ENCODE data around the gene PDZD7.

PDZD7 gene

DNA sequence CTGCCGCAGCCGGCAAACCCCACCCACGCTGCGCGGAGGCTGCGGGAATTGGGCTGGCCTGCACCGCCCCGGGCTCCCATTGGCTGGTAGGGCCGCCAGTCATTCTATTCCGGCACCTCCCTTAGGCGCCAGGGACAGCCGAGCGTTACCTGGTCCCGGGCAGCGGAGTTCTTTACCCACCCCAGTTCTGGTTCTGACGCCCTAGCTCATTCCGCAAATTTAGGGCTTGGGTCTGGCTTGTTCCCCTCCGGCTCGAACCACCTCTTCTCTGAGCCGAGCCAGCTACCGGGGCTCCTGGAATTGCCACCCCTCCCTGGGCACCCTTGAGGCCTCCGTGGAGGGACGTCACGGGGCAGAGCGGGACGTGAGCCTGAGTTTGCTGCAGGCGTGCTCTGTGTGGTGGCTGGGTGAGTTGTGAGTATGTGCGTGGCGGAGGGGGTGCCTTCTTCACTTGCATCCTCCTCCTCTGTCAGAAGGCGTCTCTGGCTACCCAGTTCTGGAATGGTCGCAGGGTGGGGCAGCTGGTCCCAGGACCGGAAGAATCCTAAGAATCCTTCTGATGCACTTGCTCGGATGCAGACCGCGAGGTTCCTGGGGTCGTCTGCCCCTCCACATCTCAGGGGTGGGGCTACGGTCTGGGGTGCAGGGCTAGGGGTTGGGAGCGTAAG, at the start of gene PDZD7, which contains the start of gene SFXN3:
TSS of gene PDZD7 (minus strand) at position 2 of the 668 bp plus-strand sequence. CDS start 910 bp downstream, outside the sequence.
TSS of gene SFXN3 (plus strand) at position 107 of the 668 bp plus-strand sequence. CDS start 3,461 bp downstream, outside the sequence.
- in situ Hi-C loops (cut with HindIII; ENCODE audit: low sequenced_read_pairs) = no loop called here

DNA sequence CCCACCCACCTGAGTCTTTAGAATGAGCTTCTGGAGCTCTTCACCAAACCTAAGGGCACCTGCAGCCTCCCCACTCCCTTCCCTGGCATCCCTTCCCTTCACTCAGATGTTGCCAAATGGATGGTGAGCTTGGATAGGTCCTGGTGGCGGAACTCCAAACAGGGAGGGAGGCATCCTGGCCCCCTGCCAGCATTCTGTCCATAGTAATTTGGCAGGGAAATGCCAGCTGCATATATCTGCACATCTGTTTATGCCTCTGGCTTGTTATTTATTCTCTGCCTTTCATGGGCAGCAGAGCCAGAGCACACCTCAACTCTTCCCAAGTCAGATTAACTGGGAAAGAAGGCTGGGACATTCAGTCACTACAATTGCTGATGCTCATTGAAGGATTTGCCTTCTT, 48.9 kb upstream of the PDZD7 start:
- in situ Hi-C loops (cut with HindIII; ENCODE audit: low sequenced_read_pairs) = no loop called here

DNA sequence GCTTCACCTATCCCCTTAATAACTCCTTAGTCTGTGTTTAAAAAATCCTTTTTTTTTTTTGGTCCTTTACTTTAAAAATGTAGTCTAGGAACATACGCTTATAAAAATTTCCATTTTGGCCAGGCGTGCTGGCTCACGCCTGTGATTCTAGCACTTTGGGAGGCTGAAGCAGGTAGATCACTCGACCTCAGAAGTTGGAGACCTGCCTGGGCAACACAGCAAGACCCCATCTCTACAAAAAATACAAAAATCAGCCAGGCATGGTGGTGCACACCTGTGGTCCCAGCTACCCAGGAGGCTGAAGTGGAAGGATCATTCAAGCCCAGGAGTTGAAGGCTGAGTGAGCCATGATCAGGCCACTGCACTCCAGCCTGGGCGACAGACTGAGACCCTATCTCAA, 45.7 kb upstream of the PDZD7 start:
- in situ Hi-C loops (cut with HindIII; ENCODE audit: low sequenced_read_pairs) = no loop called here

DNA sequence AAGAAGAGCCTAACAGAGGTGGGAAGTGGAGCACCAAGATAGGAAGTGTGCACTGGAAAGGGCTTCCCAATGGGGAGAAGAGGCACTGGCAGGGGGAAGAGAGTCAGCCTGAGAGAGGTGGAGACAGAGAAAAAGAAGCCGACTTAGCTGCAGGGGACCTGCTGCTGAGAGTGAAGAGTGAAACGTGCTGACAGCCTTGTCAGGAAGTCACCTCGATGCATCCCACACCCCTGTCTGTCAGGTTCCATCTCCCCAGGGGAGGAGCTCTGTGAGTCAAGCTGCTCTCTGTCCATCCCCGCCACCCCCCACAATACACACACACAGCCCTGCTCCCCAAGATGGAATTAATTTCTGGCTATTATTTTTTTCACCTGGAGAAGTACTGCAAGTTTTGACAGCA, 44.8 kb upstream of the PDZD7 start:
- in situ Hi-C loops (cut with HindIII; ENCODE audit: low sequenced_read_pairs) = no loop called here

DNA sequence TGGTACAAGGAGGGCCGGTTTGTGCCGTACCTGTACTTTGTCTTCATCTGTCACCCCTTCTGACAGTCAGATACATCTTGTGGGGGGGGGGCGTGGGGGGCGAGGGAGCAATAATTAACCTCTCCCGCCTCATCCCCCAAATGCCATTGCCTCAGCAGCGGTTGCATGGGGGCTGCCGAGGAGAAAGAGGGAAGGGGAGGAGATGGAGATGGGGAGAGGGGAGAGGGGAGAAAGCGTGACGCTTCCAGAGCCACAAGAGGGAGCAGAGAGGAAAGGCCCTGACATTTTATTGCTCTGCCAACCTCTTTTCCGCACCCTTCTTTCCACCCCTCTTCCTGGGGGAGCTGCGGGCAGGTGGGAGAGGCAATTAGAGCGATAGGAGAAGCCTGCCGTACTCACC, 42.7 kb upstream of the PDZD7 start:
- in situ Hi-C loops (cut with HindIII; ENCODE audit: low sequenced_read_pairs) = no loop called here

DNA sequence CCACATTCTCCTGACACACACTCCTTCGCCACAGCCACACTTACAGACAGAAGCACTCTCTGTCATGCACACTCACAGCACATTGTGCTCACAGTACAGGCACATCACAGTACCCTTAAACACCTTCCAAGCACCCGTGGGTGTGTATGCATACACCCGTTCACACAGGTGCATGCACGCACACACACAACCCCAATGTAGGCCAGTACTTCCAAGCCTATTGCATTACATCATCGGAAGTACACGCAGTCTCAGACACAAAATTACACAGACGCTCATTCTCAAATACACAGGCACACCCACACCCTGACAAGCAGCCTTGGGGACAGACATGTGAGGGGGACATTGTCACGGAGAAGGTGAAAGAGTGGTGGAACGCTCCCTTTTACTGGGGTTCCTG, 42.0 kb upstream of the PDZD7 start:
- in situ Hi-C loops (cut with HindIII; ENCODE audit: low sequenced_read_pairs) = no loop called here

DNA sequence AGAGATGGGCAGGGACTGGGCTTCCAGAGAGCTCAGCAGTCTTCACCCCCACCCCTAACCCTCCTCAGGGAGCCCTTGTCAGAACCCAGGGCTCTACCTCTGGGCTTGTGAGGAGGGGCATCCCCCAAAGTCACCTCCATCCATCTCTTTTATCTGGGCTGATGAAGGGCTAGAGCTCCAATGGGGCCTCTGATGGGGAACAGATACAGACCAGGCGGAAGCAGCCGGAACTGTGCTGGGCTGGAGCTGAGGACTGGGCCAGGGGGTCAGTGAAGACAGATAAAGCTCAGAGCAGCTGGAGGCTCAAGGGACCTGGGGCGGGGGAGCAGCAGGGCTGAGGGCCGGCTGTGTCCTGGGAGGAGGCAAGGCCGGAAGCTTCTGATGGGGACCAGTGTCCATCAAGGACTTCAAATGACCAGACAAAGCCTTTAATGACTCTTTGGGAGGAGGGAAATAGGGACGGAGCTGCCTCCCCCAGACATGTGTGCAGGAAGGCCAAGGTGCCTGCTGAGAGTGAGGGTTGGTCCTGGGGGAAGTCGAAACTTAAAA, 41.0 kb upstream of the PDZD7 start:
- in situ Hi-C loops (cut with HindIII; ENCODE audit: low sequenced_read_pairs) = no loop called here

DNA sequence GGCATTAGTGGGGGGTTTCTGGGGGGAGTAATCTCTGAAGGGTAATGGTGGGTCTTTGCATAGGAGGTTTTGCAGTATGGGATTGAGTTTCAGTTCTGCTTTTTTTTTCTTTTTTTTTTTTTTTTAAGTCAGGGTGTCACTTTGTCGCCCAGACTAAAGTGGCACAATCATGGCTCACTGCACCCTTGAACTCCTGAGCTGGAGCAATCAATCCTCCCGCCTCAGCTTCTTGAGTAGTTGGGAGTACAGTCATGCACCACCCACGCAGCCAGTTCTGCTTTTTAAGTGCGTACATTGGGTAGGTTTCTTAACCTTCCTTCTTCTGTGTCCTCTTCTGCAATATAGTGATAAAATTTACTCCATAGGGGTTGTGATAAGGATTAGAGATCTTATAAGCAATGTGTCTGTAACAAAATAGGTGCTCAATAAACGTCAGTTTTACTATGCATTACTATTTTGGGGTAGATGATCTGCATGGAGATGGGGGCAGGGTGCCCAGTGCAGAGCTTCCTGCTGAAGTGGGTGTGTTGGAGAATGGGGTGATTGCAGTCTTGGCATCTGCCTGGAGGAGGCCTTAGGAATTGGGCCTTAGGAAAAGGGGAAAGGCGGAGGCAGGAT, 40.4 kb upstream of the PDZD7 start:
- in situ Hi-C loops (cut with HindIII; ENCODE audit: low sequenced_read_pairs) = no loop called here

DNA sequence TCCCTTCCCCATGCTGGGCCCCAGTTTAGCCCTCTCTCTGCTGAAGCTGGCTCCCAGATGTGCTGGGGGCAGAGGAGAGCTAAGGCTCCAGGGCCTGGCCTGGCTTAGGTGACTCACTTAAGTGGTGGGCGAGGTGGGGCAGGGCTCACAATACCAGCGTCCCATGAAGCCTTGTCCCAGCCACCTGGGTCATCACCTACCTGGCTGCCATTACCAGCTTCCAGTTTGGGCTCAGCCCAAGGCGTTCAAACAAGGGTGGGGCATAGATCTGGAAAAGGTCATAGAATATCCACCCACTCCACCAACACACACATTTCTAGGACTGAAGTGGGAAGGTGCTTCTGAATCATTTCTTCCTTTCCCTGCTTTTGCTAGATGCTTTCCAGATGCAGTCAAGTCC, 39.2 kb upstream of the PDZD7 start:
- in situ Hi-C loops (cut with HindIII; ENCODE audit: low sequenced_read_pairs) = no loop called here

DNA sequence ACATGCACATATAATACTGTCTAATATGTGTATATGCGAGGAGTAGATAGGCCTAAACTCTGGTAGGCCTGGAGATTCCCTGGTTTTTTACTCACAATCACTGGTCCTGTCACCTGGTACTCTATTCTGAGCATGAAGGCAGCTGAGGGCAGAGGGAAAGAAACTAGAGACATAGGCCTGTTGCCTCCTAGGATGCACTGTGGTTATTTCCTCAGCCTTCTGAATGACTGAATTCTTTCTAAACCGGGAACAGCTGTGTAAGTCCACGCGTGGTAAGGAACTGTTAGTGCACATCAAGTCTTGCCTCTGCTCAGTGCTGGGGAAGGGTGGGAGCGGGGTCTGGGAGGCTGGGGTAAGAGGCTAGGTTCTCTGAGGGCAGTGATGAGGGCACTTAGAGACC, 38.5 kb upstream of the PDZD7 start:
- in situ Hi-C loops (cut with HindIII; ENCODE audit: low sequenced_read_pairs) = no loop called here

DNA sequence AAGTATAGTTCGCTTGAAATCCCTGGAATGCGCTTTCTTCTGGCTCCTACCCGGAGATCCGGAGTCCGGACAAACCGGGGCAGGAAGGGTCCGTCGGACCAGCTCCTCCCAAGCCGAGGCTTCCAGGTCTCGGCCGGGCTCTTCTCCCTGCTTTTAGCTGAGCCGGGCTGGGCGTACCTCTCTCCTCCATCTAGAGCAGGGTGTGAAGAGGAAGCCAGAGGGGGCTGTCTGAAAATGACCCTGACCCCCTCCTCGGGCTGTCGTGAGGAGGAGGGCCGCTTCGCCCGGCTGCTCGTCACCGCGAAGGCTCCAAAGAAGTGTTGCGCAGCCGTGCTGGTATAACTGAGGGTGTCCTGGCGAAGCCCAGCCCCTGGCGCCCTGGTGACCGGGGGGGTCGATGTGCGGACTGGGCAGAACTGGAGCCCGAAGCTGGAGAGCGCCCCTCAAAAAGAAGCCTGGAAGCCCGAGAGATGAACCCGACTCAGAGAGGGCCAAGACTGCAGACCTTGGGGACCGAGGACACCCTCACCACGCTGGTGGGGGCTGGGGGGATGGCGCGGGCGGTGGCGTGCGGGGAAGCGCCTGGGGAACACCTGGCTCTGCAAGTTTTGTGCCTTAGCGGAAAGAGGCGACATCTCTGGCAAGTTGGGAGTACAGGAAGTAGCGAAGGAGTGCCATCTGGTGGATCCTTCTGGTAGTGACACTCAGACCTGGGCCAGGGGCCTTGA, 36.6 kb upstream of the PDZD7 start:
- in situ Hi-C loops (cut with HindIII; ENCODE audit: low sequenced_read_pairs) = no loop called here

DNA sequence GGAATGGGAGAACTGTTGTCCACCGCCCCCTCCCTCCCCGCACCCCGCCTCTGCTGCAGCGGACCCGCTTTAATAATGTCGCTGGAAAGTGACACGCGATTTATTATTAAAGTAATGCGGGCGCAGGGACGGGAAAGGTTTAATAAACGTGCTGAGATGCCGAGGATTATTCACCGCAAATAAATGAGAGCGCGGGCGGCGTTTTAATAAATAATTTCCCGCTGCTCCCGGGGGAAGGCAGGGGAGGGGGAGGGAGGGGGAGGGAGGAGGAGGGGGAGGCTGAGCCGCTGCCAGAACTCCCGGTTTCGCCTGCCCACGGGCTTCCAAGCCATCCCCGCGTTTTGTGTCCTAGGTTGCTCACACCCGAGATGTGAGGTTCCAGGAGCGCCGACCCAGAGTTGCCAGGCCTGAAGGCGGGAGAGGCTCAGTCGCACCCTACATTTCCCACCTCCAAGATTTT, 36.0 kb upstream of the PDZD7 start:
- in situ Hi-C loops (cut with HindIII; ENCODE audit: low sequenced_read_pairs) = no loop called here

DNA sequence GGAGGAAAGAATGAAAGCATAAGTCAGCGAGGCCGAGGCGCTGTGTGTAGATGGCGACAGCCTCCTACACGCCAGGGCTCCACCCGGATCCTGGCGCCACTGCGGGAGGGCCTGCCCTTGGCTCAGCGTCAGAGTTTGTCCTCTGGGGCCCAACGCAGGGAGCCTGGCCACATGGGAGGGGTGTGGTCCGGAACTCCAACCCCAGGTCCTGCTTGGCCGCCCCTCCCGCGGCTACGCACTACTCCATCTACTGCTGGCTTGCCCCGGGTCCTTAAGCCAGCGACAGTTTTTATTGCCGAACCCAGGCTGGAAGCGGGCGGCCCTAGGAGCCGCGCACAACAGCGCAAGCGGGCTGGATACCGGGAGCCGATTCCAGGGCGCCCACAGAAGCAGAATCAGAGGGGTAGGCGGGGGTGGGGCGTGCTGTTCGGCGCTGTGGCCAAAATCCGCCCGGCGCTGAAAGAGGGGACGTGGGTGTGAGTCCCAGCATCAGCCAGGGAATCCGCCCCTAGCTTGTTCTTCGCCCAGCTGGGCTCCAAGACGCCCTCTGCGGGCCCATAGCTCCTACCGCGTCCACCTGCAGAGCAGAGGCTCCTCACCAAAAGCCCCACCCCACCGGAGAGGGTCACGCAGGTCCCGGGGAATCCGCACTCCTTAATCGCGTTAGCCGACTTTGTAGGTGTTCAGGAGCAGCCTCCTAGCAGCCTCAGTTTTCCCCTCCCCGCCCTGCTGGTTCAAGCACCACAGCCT, 35.4 kb upstream of the PDZD7 start:
- in situ Hi-C loops (cut with HindIII; ENCODE audit: low sequenced_read_pairs) = no loop called here

DNA sequence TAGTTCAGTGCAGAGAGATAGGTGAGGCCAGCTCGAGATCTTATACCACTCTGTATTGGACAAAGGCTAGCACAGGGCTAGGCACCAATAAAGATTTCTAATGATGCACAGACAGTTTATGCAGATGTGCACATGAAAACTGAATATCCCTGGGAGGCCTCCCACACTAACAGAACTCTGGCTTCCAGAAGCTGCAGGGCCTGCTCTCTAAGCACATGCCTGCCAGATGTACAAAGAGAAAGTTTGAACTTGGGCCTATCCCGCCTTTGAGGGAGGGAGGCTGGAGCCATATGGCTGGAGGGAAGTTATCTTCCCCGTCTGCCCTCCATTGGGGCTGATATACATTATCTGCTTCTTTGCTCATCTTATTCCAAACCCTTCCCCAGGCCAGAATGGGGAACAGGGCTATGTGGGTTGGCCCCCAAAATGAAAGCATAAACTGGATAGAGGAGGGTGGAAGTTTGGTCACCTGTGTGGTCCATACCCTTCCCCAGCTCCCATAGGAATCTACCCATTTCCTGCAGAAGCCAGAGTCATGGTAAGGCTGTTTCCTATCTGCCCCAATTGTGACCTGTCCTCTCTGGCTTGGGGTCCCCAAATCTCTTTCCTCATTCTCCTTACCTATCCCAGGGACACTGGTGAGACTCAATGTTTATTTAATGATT, 34.7 kb upstream of the PDZD7 start:
- in situ Hi-C loops (cut with HindIII; ENCODE audit: low sequenced_read_pairs) = no loop called here

DNA sequence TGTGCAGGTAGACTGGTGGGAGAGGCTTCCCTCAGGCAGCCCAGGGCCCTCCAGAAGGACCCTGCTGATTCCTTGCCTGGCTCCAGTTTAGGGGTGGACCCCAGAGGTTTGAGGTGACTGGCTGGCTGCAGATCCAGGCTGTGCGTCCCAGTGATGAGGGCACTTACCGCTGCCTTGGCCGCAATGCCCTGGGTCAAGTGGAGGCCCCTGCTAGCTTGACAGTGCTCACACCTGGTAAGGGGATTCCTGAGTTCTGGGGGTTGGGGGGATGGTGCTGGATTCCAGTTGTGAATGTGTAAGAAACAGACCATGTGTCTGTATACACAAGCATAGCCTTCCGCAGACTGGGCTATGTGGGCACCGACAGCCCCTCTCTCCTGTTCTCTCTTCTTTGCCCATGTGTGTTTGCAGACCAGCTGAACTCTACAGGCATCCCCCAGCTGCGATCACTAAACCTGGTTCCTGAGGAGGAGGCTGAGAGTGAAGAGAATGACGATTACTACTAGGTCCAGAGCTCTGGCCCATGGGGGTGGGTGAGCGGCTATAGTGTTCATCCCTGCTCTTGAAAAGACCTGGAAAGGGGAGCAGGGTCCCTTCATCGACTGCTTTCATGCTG, 33.6 kb upstream of the PDZD7 start:
- in situ Hi-C loops (cut with HindIII; ENCODE audit: low sequenced_read_pairs) = no loop called here

DNA sequence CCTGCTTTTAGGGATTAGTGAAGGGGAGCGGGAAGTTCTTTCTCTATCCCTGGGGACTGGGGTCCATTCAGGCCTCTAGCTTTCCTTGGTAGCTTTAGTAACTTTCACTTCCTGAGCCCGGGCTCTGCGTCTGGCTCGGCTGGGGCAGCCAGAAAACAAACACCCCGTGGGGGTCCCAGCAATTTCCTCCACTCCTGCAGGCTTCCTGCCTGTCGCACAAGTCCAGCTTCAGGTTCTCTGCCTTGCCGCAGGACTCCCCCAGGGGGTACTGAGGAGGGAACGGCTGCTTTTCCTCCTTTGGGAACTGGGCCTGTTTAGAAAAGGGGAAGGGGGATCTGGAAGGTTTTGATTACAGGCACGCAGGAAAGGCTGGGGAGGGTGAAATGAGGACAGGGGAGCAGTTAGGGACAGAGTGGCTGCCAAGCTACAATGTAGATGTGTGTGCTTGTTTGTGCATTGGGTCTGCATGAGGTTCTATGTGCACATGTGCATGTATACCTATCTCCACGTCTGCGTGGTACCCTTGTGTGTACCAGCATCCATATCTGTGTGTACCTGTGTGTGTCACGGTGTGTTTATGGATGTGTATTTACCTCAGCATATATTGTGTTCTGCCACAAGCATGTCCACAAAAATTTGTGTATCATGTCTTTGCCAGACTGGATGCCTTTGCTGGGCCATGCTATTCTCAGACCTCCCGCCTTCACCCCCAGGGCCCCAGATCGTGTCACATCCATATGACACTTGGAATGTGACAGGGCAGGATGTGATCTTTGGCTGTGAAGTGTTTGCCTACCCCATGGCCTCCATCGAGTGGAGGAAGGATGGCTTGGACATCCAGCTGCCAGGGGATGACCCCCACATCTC, 32.9 kb upstream of the PDZD7 start:
- in situ Hi-C loops (cut with HindIII; ENCODE audit: low sequenced_read_pairs) = no loop called here

DNA sequence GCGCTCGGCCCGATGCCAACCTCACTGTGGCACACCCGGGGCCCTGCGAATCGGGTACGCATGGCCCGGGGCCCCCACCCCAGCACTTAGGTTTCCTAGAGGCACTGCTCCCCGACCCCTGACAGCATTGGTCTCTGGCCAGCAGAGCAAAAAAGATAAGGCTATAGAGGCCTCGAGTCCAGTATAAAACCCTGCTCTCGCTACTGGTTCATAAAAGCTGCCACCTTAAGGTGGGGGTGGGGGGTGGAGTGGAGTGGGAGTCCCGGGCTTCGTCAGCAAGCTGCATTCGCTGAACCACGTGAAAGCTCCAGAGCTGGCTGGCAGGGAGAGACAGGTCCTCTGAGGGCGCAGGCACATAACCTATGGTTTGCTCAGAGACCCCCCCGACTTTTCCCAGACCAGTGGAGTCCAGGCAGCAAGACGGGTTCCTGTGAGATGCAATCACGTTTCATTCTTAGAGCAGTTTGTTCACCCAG, 32.2 kb upstream of the PDZD7 start:
- in situ Hi-C loops (cut with HindIII; ENCODE audit: low sequenced_read_pairs) = no loop called here

DNA sequence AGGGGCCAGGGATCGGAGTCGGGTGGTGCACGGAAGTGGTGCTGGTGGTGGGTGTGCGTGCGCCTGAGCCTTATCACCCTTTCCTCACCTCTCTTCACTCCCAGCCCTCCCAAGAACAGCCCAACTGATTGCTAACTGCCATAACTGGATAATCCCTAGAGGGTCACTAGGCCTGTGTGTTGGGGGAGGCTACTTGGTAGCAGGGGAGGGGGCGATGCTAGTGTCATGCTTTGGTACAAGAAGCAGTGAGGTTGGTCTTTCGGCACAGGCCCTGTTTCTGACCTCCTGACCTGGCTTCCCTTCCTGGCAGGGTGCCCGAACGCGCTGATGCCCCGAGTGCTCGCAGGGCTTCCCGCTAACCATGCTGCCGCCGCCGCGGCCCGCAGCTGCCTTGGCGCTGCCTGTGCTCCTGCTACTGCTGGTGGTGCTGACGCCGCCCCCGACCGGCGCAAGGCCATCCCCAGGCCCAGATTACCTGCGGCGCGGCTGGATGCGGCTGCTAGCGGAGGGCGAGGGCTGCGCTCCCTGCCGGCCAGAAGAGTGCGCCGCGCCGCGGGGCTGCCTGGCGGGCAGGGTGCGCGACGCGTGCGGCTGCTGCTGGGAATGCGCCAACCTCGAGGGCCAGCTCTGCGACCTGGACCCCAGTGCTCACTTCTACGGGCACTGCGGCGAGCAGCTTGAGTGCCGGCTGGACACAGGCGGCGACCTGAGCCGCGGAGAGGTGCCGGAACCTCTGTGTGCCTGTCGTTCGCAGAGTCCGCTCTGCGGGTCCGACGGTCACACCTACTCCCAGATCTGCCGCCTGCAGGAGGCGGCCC, 31.5 kb upstream of the PDZD7 start:
- in situ Hi-C loops (cut with HindIII; ENCODE audit: low sequenced_read_pairs) = no loop called here
